Fibroblast of lung (primary cell): ENCODE results near the gene SCMH1. TPM values are rescaled to one million over a fixed set of nuclear protein-coding genes. Genes with fewer than 3 reads are reported as not detected.

Source experiments
- DNase-seq, 2 donors: peaks; one replicate each; pipeline versions ENCODE4 v3.0.0 to v3.0.0-alpha.2; 2010; ENCODE audit warnings: low read depth in 2 of 2
- H2AFZ ChIP-seq: 2 replicates; pipeline ENCODE4 v1.5.1; 2012; ENCODE audit warnings: low read length, control low read depth, inconsistent platforms
- H3K27ac ChIP-seq: 2 replicates; pipeline ENCODE4 v1.5.1; 2011; ENCODE audit warnings: low read length, control low read depth; ENCODE audit not compliant: insufficient read depth
- H3K27me3 ChIP-seq: 2 replicates; pipeline ENCODE4 v1.5.1; 2011; ENCODE audit warnings: mild to moderate bottlenecking, low read length; ENCODE audit not compliant: control insufficient read depth, insufficient read depth
- H3K36me3 ChIP-seq: 2 replicates; pipeline ENCODE4 v1.5.1; 2011; ENCODE audit warnings: low read length; ENCODE audit not compliant: control insufficient read depth, insufficient read depth
- H3K4me1 ChIP-seq: 2 replicates; pipeline ENCODE4 v1.5.1; 2011; ENCODE audit warnings: low read length; ENCODE audit not compliant: control insufficient read depth, insufficient read depth; ENCODE audit errors: extremely low read depth
- H3K4me2 ChIP-seq: 2 replicates; pipeline ENCODE4 v1.5.1; 2011; ENCODE audit warnings: low read length, control low read depth; ENCODE audit not compliant: insufficient read depth; ENCODE audit errors: extremely low read depth
- H3K4me3 ChIP-seq, 4 experiments: fragments of 200-600 bp in 1 of 4; sonication (generic) in 1 of 4; replicated peaks in 1 of 4; 2 replicates each; pipeline ENCODE4 v1.5.1; 2011 to 2016; ENCODE audit warnings: low read length in 4 of 4, low read depth in 3 of 4, mild to moderate bottlenecking in 3 of 4, control low read depth in 2 of 4, inconsistent platforms in 1 of 4, mixed read lengths in 1 of 4; ENCODE audit not compliant: insufficient read depth in 1 of 4; ENCODE audit errors: control extremely low read depth in 1 of 4
- H3K79me2 ChIP-seq: 2 replicates; pipeline ENCODE4 v1.5.1; 2012; ENCODE audit warnings: mild to moderate bottlenecking, low read length, inconsistent platforms; ENCODE audit not compliant: control insufficient read depth, insufficient read depth
- H3K9ac ChIP-seq: 2 replicates; pipeline ENCODE4 v1.5.1; 2011; ENCODE audit warnings: mild to moderate bottlenecking, low read length, control low read depth; ENCODE audit not compliant: insufficient read depth
- H3K9me3 ChIP-seq: 2 replicates; pipeline ENCODE4 v1.5.1; 2012; ENCODE audit warnings: low read depth, low read length; ENCODE audit not compliant: control insufficient read depth, insufficient read depth
- H4K20me1 ChIP-seq: 2 replicates; pipeline ENCODE4 v1.5.1; 2011; ENCODE audit warnings: low read length; ENCODE audit not compliant: control insufficient read depth, insufficient read depth; ENCODE audit errors: extremely low read depth
- EZH2 ChIP-seq: IDR thresholded peaks from 2 replicates; pipeline ENCODE4 v1.5.1; 2012; ENCODE audit warnings: low read length, control low read depth, mild to moderate bottlenecking; ENCODE audit errors: missing control alignments
- polyA plus RNA-seq, 2 donors: library from polyadenylated mRNA; depleted of rRNA in 1 of 2; stranded (reverse) in 1 of 2; unstranded in 1 of 2; fragments of >200 nt; gene quantifications; 2 replicates each; pipeline ENCODE4 v1.2.1, GENCODE V29; 2011 to 2012; ENCODE audit warnings: missing spikeins in 1 of 2
- total RNA-seq: library from RNA; depleted of rRNA; stranded (reverse); fragments of >200 nt; gene quantifications from 2 replicates; pipeline ENCODE4 v1.2.1, GENCODE V29; 2014
- TF ChIP-seq, protein P1 (sequence below), 2 donors: IDR thresholded peaks in 1 of 2; conservative IDR thresholded peaks in 1 of 2; 1 replicate in 1 of 2; 2 replicates in 1 of 2; pipeline ENCODE4 v1.5.1; 2011 to 2012; ENCODE audit warnings: low read length in 2 of 2, control low read depth in 1 of 2, inconsistent platforms in 1 of 2, low read depth in 1 of 2, mild to moderate bottlenecking in 1 of 2

SCMH1 gene
- total and polyA plus RNA-seq, 2 donors (not counting 1 experiment from before 2014, with no cell fraction given): 20.8 to 24.8 TPM

DNA sequence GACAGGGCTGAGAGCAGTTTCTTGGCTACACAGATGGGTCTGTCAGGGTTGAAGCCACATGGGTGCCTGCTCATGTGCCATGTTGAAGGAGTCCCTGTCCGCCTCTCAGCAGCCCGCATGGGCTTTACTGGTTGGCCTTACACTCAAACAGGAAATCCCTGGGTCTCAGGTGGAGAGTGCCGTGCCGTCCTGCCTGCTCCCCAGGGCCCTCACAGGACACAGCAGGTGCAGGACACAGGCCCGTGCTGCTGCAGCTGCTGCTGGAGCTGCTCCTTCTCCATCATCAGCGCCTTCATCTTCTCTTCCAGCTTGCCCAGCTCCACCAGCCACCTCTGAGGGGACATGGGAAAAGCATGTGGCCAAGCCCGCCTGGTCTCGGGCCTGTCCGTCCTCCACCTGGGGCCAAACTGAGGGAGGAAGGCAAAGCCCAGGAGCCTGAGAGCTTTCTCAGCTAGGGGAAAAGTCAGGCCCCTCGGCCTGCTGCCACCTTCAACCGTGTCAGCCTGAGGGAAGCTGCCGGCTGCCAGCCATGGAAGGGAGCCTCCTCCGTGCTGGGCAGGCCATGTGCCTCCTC lies 226.1 kb downstream of the SCMH1 start:
- no peak overlapping the region for H3K4me2 ChIP-seq
- H2AFZ ChIP-seq: no peak overlapping the region
- no peaks in the 10 kb centered on the region for H3K27me3 ChIP-seq
- no peaks in the 10 kb centered on the region for H3K79me2 ChIP-seq
- TF ChIP-seq, protein P1, sequence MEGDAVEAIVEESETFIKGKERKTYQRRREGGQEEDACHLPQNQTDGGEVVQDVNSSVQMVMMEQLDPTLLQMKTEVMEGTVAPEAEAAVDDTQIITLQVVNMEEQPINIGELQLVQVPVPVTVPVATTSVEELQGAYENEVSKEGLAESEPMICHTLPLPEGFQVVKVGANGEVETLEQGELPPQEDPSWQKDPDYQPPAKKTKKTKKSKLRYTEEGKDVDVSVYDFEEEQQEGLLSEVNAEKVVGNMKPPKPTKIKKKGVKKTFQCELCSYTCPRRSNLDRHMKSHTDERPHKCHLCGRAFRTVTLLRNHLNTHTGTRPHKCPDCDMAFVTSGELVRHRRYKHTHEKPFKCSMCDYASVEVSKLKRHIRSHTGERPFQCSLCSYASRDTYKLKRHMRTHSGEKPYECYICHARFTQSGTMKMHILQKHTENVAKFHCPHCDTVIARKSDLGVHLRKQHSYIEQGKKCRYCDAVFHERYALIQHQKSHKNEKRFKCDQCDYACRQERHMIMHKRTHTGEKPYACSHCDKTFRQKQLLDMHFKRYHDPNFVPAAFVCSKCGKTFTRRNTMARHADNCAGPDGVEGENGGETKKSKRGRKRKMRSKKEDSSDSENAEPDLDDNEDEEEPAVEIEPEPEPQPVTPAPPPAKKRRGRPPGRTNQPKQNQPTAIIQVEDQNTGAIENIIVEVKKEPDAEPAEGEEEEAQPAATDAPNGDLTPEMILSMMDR (conservative IDR thresholded peaks at IDR 0.05 in 1 of 2, IDR thresholded peaks at IDR 0.05 in 1 of 2; ENCODE audit: low read depth in 1 of 2, low read length in 2 of 2): no peak
- TF ChIP-seq EZH2: no peak
- no peaks in the 10 kb centered on the region for H3K9me3 ChIP-seq
- DNase-seq: no peak
- H3K4me1 ChIP-seq: no peaks in the 10 kb centered on the region
- H3K36me3 ChIP-seq: peaks cover 17% of the 10 kb centered on the region
- H4K20me1 ChIP-seq: peaks cover 2% of the 10 kb centered on the region
- no peak overlapping the region for H3K4me3 ChIP-seq
- H3K27ac ChIP-seq: no peak overlapping the region
- H3K9ac ChIP-seq: no peak overlapping the region

DNA sequence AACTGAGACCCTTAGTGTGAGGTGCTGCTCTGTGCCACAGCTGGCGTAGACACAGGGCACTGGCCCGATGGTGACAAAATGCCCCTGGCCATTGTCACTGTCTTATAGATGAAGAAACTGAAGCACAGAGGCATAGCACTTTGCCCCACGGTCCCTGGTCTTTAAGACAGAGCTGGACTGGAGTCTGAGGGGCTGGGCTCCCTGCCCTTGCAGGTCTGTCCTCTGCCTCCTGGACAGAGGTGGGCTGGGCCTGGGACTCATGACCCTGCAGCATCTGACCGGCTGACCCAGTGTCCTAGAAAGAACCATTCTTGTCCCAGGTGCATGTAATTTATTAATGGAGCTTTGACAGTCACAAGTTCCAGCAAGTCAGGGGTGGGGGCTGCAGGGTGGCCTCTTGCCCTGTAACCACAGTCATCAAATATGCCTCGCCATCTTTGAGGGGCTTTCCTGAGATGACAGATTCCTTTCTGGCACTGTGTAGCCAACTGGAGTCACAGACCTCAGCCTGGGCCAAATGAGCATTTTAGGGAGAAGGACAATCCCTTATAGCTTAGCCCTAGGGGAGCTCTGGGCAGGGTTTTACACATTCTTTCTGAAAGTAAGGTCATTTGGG lies 226.7 kb downstream of the SCMH1 start:
- TF ChIP-seq, protein P1 (conservative IDR thresholded peaks at IDR 0.05 in 1 of 2, IDR thresholded peaks at IDR 0.05 in 1 of 2; ENCODE audit: low read depth in 1 of 2, low read length in 2 of 2): no peak
- no peak for TF ChIP-seq EZH2
- no peak overlapping the region for H3K27ac ChIP-seq
- no peak overlapping the region for H3K4me3 ChIP-seq
- no peak overlapping the region for H3K9ac ChIP-seq
- no peaks in the 10 kb centered on the region for H3K9me3 ChIP-seq
- H3K4me1 ChIP-seq: no peaks in the 10 kb centered on the region
- H2AFZ ChIP-seq: no peak overlapping the region
- peaks cover 21% of the 10 kb centered on the region for H3K36me3 ChIP-seq
- no peaks in the 10 kb centered on the region for H3K27me3 ChIP-seq
- H4K20me1 ChIP-seq: peaks cover 2% of the 10 kb centered on the region
- no peak for DNase-seq
- no peak overlapping the region for H3K4me2 ChIP-seq
- no peaks in the 10 kb centered on the region for H3K79me2 ChIP-seq

DNA sequence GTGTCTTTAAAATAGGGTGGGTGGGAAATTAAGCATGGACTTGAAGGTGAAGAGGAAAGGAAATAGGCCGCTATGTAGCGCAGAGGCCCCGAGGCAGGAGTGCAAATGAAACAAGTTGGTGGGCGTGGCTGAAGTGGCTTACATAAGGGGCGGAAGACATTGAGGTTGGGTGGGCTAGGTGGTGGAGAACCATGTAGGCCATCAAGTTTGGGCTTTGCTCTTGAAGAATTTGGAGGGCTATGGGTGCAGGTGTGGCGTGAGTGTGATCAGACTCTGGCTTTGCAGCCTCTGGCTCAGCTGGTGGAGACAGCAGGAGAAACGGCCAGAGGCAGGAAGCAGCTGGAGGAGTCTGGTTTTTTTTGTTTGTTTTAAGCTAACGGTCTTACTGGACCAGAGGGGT lies 227.2 kb downstream of the SCMH1 start:
- H2AFZ ChIP-seq: no peak overlapping the region
- no peak overlapping the region for H3K4me2 ChIP-seq
- H4K20me1 ChIP-seq: peaks cover 2% of the 10 kb centered on the region
- H3K9ac ChIP-seq: no peak overlapping the region
- no peaks in the 10 kb centered on the region for H3K9me3 ChIP-seq
- H3K36me3 ChIP-seq: peaks cover 24% of the 10 kb centered on the region
- H3K27me3 ChIP-seq: no peaks in the 10 kb centered on the region
- DNase-seq: no peak
- no peak for TF ChIP-seq EZH2
- TF ChIP-seq, protein P1 (conservative IDR thresholded peaks at IDR 0.05 in 1 of 2, IDR thresholded peaks at IDR 0.05 in 1 of 2; ENCODE audit: low read depth in 1 of 2, low read length in 2 of 2): no peak
- no peak overlapping the region for H3K27ac ChIP-seq
- H3K79me2 ChIP-seq: no peaks in the 10 kb centered on the region
- H3K4me1 ChIP-seq: no peaks in the 10 kb centered on the region
- no peak overlapping the region for H3K4me3 ChIP-seq
